ENCODE results near the gene TMEM59L. TPM values are rescaled to one million over a fixed set of nuclear protein-coding genes. Genes with fewer than 3 reads are reported as not detected.

The TMEM59L gene
- total RNA-seq, 1 donor from 2014 or later = 2.1 TPM

DNA sequence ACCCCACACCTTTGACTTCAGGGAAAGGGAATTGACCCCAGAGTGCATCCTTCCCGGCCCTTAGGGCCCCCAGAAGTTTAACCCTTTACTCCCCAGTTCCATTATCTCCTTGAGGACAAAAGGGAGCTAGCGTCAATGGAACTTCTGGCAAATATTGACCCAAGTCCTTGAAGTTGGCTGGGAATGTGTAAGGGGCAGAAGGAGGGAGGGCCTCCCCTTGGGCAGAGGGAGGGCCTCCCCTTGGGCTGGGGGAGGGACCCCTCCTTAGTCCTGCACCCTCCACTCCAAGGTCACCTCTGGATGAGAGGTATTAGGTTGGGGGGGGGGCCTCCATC, 3.0 kb upstream of the TMEM59L start:
- Histone ChIP-seq H3K9me3 (ENCODE audit: control insufficient read depth in 3 of 3, low read length in 3 of 3) (no peaks in the 10 kb centered on the region), H3K27me3 (ENCODE audit: control insufficient read depth in 3 of 3, insufficient read depth in 3 of 3, low read length in 3 of 3) (peaks cover 67 to 84% (median 81%) of the 10 kb centered on the region in 3 donors), H3K36me3 (ENCODE audit: control insufficient read depth in 3 of 3, insufficient read depth in 3 of 3, low read length in 3 of 3) (no peaks in the 10 kb centered on the region), H3K27ac (ENCODE audit: low read depth, low read length) (no peak overlapping the region), H3K9ac (ENCODE audit: low read depth in 1 of 3, low read length in 3 of 3) (no peak overlapping the region), H3K4me1 (ENCODE audit: control insufficient read depth in 3 of 3, insufficient read depth in 3 of 3, low read length in 3 of 3) (peaks cover 12 to 31% (median 21%) of the 10 kb centered on the region in 3 donors), H3K4me3 (ENCODE audit: low read length in 3 of 3) (no peak overlapping the region)

DNA sequence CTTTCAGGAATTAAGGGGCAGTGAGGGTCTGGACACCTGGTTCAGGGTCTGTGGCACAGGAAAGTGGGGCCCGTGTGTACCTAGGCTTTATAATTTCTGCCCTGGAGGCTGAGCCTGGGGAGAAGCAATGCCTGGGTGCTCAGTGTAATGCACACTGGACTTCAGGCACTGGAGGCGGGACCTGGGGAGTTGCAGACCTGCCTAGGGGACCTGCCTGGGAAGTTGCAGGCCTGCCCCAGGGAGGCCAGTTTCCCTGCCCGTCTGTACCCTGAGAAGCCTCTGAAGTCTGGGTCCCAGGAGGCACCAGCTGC, 2.5 kb upstream of the TMEM59L start:
- Histone ChIP-seq H3K36me3 (ENCODE audit: control insufficient read depth in 3 of 3, insufficient read depth in 3 of 3, low read length in 3 of 3) (no peaks in the 10 kb centered on the region), H3K4me3 (ENCODE audit: low read length in 3 of 3) (no peak overlapping the region), H3K9me3 (ENCODE audit: control insufficient read depth in 3 of 3, low read length in 3 of 3) (no peaks in the 10 kb centered on the region), H3K27ac (ENCODE audit: low read depth, low read length) (no peak overlapping the region), H3K4me1 (ENCODE audit: control insufficient read depth in 3 of 3, insufficient read depth in 3 of 3, low read length in 3 of 3) (peaks cover 12 to 31% (median 21%) of the 10 kb centered on the region in 3 donors), H3K9ac (ENCODE audit: low read depth in 1 of 3, low read length in 3 of 3) (no peak overlapping the region), H3K27me3 (ENCODE audit: control insufficient read depth in 3 of 3, insufficient read depth in 3 of 3, low read length in 3 of 3) (peaks cover 72 to 81% (median 76%) of the 10 kb centered on the region in 3 donors)

DNA sequence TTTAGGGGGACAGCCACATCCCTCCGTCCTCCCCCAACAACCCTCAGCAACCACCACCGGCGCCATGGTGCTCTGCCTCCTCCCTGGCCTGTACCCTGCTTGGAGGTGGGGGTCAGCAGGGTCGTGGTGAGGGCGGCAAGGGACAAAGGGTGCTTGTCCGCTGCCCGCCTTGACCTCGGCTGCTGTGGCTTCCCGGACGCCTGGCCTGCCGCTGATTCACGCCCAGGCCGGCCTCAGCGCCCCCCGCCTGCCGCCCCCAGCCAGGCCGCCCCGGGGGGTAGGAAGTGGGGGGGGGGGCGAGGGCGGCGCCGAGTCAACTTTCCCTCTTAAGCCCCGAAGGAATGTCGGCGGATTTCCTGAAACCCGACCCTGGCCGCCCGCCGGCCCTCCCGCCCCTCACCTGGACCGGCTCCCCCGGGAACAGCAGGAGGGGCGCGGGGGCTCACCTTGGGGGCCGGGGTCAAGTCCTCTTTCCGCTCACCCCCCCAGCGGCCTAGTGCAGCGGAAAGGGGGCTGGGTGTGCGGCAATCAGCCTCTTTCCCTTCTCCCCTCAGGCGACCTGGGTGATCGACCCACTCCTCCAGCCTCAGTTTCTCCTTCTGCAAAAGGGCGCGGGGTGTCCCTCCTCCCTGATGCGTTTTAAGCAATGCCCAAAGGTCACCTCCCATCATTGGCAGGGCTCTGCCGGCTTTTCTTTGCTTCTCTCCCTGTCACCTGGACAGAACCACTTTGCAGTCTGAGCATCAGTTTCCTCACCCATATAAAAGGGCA, 1.9 kb upstream of the TMEM59L start:
- Histone ChIP-seq H3K27ac (ENCODE audit: low read depth, low read length) (no peak overlapping the region), H3K27me3 (ENCODE audit: control insufficient read depth in 3 of 3, insufficient read depth in 3 of 3, low read length in 3 of 3) (peaks cover 69 to 78% (median 74%) of the 10 kb centered on the region in 3 donors), H3K9ac (ENCODE audit: low read depth in 1 of 3, low read length in 3 of 3) (peak overlapping the region in 1 of 3 donors; percentile 25), H3K4me1 (ENCODE audit: control insufficient read depth in 3 of 3, insufficient read depth in 3 of 3, low read length in 3 of 3) (peaks cover 12 to 28% (median 21%) of the 10 kb centered on the region in 3 donors), H3K36me3 (ENCODE audit: control insufficient read depth in 3 of 3, insufficient read depth in 3 of 3, low read length in 3 of 3) (no peaks in the 10 kb centered on the region), H3K9me3 (ENCODE audit: control insufficient read depth in 3 of 3, low read length in 3 of 3) (no peaks in the 10 kb centered on the region), H3K4me3 (ENCODE audit: low read length in 3 of 3) (no peak overlapping the region)

DNA sequence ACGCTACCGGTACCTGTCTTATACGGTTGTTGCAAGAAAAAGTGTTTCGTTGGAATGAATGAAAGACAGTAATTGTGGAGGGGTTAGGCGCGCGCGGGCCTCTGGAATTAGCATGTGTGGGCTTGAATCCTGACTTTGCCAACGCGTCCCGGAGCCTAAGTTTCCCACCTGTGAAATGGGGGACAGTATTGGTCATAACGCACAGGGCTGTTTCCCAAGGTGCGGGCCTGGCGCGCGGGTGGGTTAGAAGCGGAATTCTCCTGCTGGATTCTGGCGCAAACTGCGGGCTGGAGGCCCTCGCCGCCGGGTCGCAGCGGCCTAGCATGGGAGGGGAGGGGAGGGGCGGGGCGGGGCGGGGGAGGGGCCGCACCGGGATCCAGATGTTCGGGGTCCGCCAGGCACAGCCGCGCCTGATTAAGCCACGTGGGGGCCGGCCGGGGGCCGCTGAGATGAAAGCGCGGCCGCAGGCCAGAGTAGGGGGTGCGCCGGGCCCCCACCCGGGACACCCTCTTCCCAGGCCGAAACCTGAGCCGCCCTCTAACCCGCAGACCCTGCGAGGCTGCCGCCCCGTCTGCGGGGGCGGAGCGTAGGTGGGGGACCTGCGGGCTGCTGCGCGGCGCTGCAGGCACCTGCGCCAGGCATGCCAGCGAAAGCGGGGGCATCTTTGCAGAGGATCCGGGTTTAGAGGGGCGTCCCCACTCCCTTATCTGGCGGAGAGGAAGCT, 1.2 kb upstream of the TMEM59L start:
- Histone ChIP-seq H3K4me3 (ENCODE audit: low read length in 3 of 3) (no peak overlapping the region), H3K27me3 (ENCODE audit: control insufficient read depth in 3 of 3, insufficient read depth in 3 of 3, low read length in 3 of 3) (peaks cover 69 to 73% (median 69%) of the 10 kb centered on the region in 3 donors), H3K36me3 (ENCODE audit: control insufficient read depth in 3 of 3, insufficient read depth in 3 of 3, low read length in 3 of 3) (no peaks in the 10 kb centered on the region)

DNA sequence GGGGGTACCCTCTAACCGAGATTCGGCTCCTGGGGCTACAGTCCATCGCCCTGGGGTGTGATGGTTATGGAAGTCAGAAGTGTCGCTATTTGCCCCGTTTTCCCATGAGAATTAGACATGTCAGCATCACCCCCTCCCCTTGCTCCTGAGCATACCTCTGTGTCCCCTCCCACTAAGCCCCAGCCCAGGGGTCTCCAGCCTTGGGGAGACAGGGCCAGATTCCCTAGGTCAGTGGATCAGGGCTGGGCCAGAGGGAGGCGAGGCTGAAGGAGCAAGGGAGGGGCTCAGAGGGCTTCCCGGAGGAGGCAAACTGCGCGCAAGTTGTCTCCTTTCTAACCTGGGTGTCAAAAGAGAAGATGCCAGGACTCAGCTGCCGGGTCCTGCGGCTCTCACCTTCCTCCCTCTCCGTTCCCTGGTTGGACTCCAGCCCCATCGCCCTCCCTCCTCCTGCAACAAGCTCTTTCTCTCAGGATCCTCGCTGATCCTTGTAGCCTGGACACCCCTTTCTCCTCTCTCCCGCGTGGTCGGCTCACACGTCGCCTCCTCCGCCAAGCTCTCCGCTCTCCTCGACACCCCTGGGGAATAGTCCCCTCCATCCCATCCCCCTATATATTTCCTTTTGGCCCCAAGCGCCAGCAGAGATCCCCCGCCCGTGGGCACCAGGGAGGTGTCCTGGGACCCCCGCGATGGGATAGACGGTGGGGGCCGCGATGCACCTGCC, 459 bp upstream of the TMEM59L start:
- peaks cover 68 to 77% (median 70%) of the 10 kb centered on the region in 3 donors for H3K27me3 ChIP-seq (ENCODE audit: control insufficient read depth in 3 of 3, insufficient read depth in 3 of 3, low read length in 3 of 3)
- H3K9ac ChIP-seq (ENCODE audit: low read depth in 1 of 3, low read length in 3 of 3) = no peak overlapping the region

More for the DNA sequence above, 1.2 kb upstream of the TMEM59L start:
- no peak overlapping the region for H3K27ac ChIP-seq (ENCODE audit: low read depth, low read length)
- peak overlapping the region in 1 of 3 donors; percentile 25 for H3K9ac ChIP-seq (ENCODE audit: low read depth in 1 of 3, low read length in 3 of 3)
- H3K9me3 ChIP-seq (ENCODE audit: control insufficient read depth in 3 of 3, low read length in 3 of 3) = no peaks in the 10 kb centered on the region
- H3K4me1 ChIP-seq (ENCODE audit: control insufficient read depth in 3 of 3, insufficient read depth in 3 of 3, low read length in 3 of 3) = peaks cover 12 to 28% (median 21%) of the 10 kb centered on the region in 3 donors

DNA sequence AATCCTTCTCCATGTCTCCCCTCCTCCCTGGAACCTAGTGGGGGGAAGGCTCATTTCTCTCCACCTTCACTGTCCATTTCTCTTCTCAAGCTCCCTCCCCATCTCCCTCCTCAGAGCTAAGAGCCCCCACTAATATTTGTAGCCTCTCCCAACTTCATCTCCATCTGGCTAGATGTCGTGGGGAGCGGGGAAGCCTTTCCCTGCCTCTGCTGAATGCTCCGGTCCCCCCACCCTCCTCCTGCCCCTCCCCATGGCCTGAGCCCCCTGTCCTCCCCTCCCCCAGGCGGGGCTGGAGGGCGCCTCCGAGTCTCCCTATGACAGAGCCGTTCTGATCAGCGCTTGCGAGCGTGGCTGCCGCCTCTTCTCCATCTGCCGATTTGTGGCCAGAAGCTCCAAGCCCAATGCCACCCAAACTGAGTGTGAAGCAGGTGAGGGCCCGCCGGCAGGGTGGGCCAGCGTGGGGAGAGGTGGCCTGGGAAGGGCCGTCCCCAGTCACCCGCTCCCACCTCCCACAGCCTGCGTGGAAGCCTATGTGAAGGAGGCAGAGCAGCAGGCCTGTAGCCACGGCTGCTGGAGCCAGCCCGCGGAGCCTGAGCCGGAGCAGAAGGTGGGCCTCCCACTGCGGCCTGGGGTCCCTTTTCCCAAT, 1.0 kb downstream of the TMEM59L start:
- Histone ChIP-seq H3K36me3 (ENCODE audit: control insufficient read depth in 3 of 3, insufficient read depth in 3 of 3, low read length in 3 of 3) (no peaks in the 10 kb centered on the region), H3K4me3 (ENCODE audit: low read length in 3 of 3) (no peak overlapping the region), H3K27me3 (ENCODE audit: control insufficient read depth in 3 of 3, insufficient read depth in 3 of 3, low read length in 3 of 3) (peaks cover 53 to 70% (median 58%) of the 10 kb centered on the region in 3 donors), H3K9ac (ENCODE audit: low read depth in 1 of 3, low read length in 3 of 3) (no peak overlapping the region), H3K9me3 (ENCODE audit: control insufficient read depth in 3 of 3, low read length in 3 of 3) (no peaks in the 10 kb centered on the region), H3K4me1 (ENCODE audit: control insufficient read depth in 3 of 3, insufficient read depth in 3 of 3, low read length in 3 of 3) (peaks cover 12 to 19% (median 13%) of the 10 kb centered on the region in 3 donors), H3K27ac (ENCODE audit: low read depth, low read length) (no peak overlapping the region)

More for the DNA sequence above, 459 bp upstream of the TMEM59L start:
- Histone ChIP-seq H3K4me1 (ENCODE audit: control insufficient read depth in 3 of 3, insufficient read depth in 3 of 3, low read length in 3 of 3) (peaks cover 12 to 26% (median 20%) of the 10 kb centered on the region in 3 donors), H3K36me3 (ENCODE audit: control insufficient read depth in 3 of 3, insufficient read depth in 3 of 3, low read length in 3 of 3) (no peaks in the 10 kb centered on the region), H3K27ac (ENCODE audit: low read depth, low read length) (no peak overlapping the region), H3K4me3 (ENCODE audit: low read length in 3 of 3) (peak overlapping the region in 2 of 3 donors; percentile 54 to 63), H3K9me3 (ENCODE audit: control insufficient read depth in 3 of 3, low read length in 3 of 3) (no peaks in the 10 kb centered on the region)

DNA sequence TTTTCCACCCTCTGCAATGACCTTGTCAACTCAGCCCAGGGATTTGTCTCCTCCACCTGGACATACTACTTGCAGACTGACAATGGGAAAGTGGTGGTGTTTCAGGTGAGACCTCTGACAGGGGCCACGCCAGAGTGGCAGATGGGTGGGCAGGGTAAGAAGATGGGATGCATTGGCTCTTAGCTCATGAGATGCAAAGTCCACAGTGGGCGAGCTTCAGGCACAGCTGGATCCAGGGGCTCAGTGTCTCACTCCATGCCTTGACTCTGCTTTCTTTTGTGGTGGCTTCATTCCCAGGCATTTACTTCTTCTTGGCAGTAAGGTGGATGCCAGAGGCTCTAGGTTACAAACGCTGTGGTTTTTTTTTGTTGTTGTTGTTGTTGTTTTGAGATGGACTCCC, 3.4 kb downstream of the TMEM59L start:
- Histone ChIP-seq H3K4me1 (ENCODE audit: control insufficient read depth in 3 of 3, insufficient read depth in 3 of 3, low read length in 3 of 3) (peaks cover 12 to 16% (median 13%) of the 10 kb centered on the region in 3 donors), H3K27me3 (ENCODE audit: control insufficient read depth in 3 of 3, insufficient read depth in 3 of 3, low read length in 3 of 3) (peaks cover 33 to 49% (median 39%) of the 10 kb centered on the region in 3 donors)

DNA sequence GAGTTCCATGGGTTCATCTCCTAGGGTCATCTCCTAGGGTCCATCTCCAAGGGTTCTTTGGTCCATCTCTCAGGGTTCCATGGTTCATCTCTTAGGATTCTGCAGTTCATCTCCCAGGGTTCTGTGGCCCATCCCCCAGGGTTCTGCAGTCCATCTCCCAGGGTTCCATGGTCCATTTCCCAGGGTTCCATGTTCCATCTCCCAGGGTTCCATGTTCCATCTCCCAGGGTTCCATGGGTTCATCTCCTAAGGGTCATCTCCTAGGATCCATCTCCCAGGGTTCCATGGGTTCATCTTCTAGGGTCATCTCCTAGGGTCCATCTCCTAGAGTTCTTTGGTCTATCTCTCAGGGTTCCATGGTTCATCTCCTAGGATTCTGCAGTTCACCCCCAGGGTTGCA, 4.9 kb downstream of the TMEM59L start:
- H3K9ac ChIP-seq (ENCODE audit: low read depth in 1 of 3, low read length in 3 of 3) = no peak overlapping the region
- peaks cover under 1 to 5% (median 4%) of the 10 kb centered on the region in 3 donors for H3K4me1 ChIP-seq (ENCODE audit: control insufficient read depth in 3 of 3, insufficient read depth in 3 of 3, low read length in 3 of 3)
- H3K27me3 ChIP-seq (ENCODE audit: control insufficient read depth in 3 of 3, insufficient read depth in 3 of 3, low read length in 3 of 3) = peaks cover 20 to 36% (median 25%) of the 10 kb centered on the region in 3 donors
- no peak overlapping the region for H3K27ac ChIP-seq (ENCODE audit: low read depth, low read length)
- no peaks in the 10 kb centered on the region for H3K36me3 ChIP-seq (ENCODE audit: control insufficient read depth in 3 of 3, insufficient read depth in 3 of 3, low read length in 3 of 3)
- no peak overlapping the region for H3K4me3 ChIP-seq (ENCODE audit: low read length in 3 of 3)
- H3K9me3 ChIP-seq (ENCODE audit: control insufficient read depth in 3 of 3, low read length in 3 of 3) = no peaks in the 10 kb centered on the region

More for the DNA sequence above, 3.4 kb downstream of the TMEM59L start:
- Histone ChIP-seq H3K36me3 (ENCODE audit: control insufficient read depth in 3 of 3, insufficient read depth in 3 of 3, low read length in 3 of 3) (no peaks in the 10 kb centered on the region), H3K9ac (ENCODE audit: low read depth in 1 of 3, low read length in 3 of 3) (no peak overlapping the region), H3K9me3 (ENCODE audit: control insufficient read depth in 3 of 3, low read length in 3 of 3) (no peaks in the 10 kb centered on the region), H3K27ac (ENCODE audit: low read depth, low read length) (no peak overlapping the region), H3K4me3 (ENCODE audit: low read length in 3 of 3) (no peak overlapping the region)

DNA sequence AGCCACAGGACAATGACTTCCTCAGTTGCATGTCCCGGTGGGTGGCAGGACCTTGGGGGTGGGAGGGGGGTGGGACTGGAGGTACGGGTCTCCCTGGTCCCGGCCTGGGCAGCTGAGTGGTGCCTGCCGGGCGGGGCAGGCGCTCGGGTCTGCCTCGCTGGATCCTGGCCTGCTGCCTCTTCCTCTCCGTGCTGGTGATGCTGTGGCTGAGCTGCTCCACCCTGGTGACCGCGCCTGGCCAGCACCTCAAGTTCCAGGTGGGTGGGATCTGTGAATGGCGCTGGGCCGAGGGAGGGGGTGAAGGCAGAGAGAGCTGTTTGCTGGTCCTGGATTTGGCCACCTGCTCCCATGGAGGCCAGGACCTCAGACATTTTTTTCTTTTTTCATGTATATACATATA, 5.6 kb downstream of the TMEM59L start:
- Histone ChIP-seq H3K9ac (ENCODE audit: low read depth in 1 of 3, low read length in 3 of 3) (no peak overlapping the region), H3K4me1 (ENCODE audit: control insufficient read depth in 3 of 3, insufficient read depth in 3 of 3, low read length in 3 of 3) (no peaks in the 10 kb centered on the region), H3K36me3 (ENCODE audit: control insufficient read depth in 3 of 3, insufficient read depth in 3 of 3, low read length in 3 of 3) (no peaks in the 10 kb centered on the region), H3K4me3 (ENCODE audit: low read length in 3 of 3) (no peak overlapping the region), H3K9me3 (ENCODE audit: control insufficient read depth in 3 of 3, low read length in 3 of 3) (no peaks in the 10 kb centered on the region), H3K27ac (ENCODE audit: low read depth, low read length) (no peak overlapping the region), H3K27me3 (ENCODE audit: control insufficient read depth in 3 of 3, insufficient read depth in 3 of 3, low read length in 3 of 3) (peaks cover 18 to 30% (median 19%) of the 10 kb centered on the region in 3 donors)
